Thyroid gland (tissue), 4 donors: Measurements from ENCODE around the gene PVALB. TPM values are rescaled to one million over a fixed set of nuclear protein-coding genes. Genes with fewer than 3 reads are reported as not detected.
A peak's percentile ranks its signal among the peaks of the same experiment; 100 is the strongest.

Experiments used
- DNase-seq, 2 donors: peaks; one replicate each; pipeline ENCODE4 v3.0.0-alpha.2; 2019
- H3K27ac ChIP-seq, 3 donors: fragments of 200-600 bp; sonication (generic); 1 replicate in 2 of 3; 2 replicates in 1 of 3; pipeline ENCODE4 v1.5.1; 2016 to 2019; ENCODE audit warnings: mild to moderate bottlenecking in 1 of 3, moderate library complexity in 1 of 3
- H3K27me3 ChIP-seq: fragments of 200-600 bp; sonication (generic); one replicate; pipeline ENCODE4 v1.5.1; 2019
- H3K36me3 ChIP-seq, 2 donors: fragments of 200-600 bp; sonication (generic); one replicate each; pipeline ENCODE4 v1.5.1; 2016 to 2019
- H3K4me1 ChIP-seq, 2 donors: fragments of 200-600 bp; sonication (generic); one replicate each; pipeline ENCODE4 v1.5.1; 2017 to 2019
- H3K4me3 ChIP-seq, 3 donors: fragments of 200-600 bp; sonication (generic); replicated peaks in 1 of 3; 1 replicate in 2 of 3; 2 replicates in 1 of 3; pipeline ENCODE4 v1.5.1; 2016; ENCODE audit warnings: mild to moderate bottlenecking in 1 of 3
- H3K9me3 ChIP-seq: fragments of 200-600 bp; sonication (generic); one replicate; pipeline ENCODE4 v1.5.1; 2017
- POLR2A ChIP-seq, 2 donors: fragments of 450-650 bp; IDR thresholded peaks; one replicate each; pipeline ENCODE4 v1.6.1; 2017; ENCODE audit warnings: antibody characterized with exemption in 2 of 2, mild to moderate bottlenecking in 2 of 2, moderate library complexity in 1 of 2
- WGBS, 2 donors: methylation state at CpG; one replicate each; pipeline ENCODE4 v1.1.5; 2017; 5-methylcytosine and 5-hydroxymethylcytosine counted together
- intact Hi-C: fragments of 100-400 bp; cut with DNase I; formaldehyde crosslinking; loops from one replicate; pipeline ENCODE4 v1.15.1; 2023
- total RNA-seq, 4 donors: library from RNA; depleted of rRNA; stranded (reverse); fragments of >200 nt; gene quantifications; one replicate each; pipeline ENCODE4 v1.2.3, GENCODE V29; 2016
- TF ChIP-seq, protein P1 (sequence below), 6 experiments: fragments of 200-600 bp in 3 of 6; fragments of 450-650 bp in 3 of 6; sonication (generic) in 3 of 6; IDR thresholded peaks; one replicate each; pipeline ENCODE4 v1.5.1; 2016 to 2019; ENCODE audit warnings: antibody characterized with exemption in 6 of 6, mild to moderate bottlenecking in 2 of 6, inconsistent platforms in 1 of 6, moderate library complexity in 1 of 6

The PVALB gene
- total RNA-seq, 4 donors from 2014 or later, result not detected

DNA sequence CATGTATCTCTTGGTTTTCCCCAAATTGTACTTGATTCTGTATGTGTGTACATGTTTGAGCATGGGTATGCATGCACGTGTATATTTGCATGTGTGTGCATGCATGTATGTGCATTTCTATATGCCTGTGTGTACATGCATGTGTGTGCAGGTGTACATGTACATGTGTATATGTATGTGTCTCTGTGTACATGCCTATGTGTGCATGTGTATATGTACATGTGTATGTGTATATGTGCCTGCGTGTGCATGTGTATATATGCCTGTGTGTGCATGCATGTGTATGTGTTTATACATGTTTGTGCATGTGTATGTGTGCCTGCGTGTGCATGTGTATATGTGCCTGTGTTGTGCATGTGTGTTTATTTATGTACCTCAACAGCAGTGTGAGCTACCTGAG is 38.6 kb upstream of the PVALB start:
- no peak overlapping the region for H3K27ac ChIP-seq
- TF ChIP-seq, protein P1, sequence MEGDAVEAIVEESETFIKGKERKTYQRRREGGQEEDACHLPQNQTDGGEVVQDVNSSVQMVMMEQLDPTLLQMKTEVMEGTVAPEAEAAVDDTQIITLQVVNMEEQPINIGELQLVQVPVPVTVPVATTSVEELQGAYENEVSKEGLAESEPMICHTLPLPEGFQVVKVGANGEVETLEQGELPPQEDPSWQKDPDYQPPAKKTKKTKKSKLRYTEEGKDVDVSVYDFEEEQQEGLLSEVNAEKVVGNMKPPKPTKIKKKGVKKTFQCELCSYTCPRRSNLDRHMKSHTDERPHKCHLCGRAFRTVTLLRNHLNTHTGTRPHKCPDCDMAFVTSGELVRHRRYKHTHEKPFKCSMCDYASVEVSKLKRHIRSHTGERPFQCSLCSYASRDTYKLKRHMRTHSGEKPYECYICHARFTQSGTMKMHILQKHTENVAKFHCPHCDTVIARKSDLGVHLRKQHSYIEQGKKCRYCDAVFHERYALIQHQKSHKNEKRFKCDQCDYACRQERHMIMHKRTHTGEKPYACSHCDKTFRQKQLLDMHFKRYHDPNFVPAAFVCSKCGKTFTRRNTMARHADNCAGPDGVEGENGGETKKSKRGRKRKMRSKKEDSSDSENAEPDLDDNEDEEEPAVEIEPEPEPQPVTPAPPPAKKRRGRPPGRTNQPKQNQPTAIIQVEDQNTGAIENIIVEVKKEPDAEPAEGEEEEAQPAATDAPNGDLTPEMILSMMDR (IDR thresholded peaks at IDR 0.05), result no peak
- no peak for TF ChIP-seq POLR2A (IDR thresholded peaks at IDR 0.05)
- no peaks in the 10 kb centered on the region for H3K9me3 ChIP-seq
- no peak overlapping the region for H3K4me3 ChIP-seq
- H3K27me3 ChIP-seq, result no peaks in the 10 kb centered on the region
- H3K4me1 ChIP-seq, result no peaks in the 10 kb centered on the region
- intact Hi-C loops, result loop anchor here (5.0 kb wide), 2 partner anchors 122 to 308 kb away; no protein-coding TSS in a partner anchor
- H3K36me3 ChIP-seq, result no peaks in the 10 kb centered on the region
- WGBS, 2 donors, result 85 to 94% methylated on average over 3 of the region's 3 CpGs
- DNase-seq, result no peak

DNA sequence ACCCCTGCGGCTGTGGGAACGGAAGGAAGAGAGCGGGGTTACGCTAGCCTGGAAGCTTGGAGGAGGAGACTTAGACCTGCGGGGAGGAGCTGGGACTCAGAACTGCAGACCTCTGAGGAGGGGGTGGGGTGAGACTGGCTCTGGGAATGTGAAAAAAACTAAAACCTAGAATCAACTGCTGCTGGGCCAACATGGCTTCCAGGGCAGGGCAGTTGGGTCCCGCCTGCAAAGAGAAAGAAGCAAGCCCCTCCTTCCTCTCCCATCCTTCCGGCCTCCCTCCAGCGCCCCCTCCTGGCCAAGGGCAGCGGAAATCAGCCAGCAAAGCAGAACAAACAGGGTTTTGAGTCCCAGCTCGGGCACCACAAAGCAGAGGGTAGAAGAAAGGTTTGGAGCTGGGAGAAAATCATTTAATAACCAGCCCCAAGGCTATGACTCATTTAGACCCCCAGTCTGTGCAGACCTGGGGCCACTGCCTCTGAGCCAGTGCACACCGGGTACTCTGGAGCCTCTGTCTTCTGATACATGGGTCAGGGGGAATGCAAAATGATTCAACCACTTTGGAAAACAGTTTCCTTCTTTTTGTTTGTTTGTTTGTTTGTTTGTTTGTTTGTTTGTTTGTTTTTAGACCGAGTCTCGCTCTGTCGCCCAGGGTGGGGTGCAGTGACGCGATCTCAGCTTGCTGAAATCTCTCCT is 36.7 kb upstream of the PVALB start:
- no peak overlapping the region for H3K4me3 ChIP-seq
- DNase-seq, result peak; percentile 26 to 46
- H3K27me3 ChIP-seq, result no peaks in the 10 kb centered on the region
- H3K27ac ChIP-seq, result no peak overlapping the region
- intact Hi-C loops, result no loop called here
- H3K4me1 ChIP-seq, result no peaks in the 10 kb centered on the region
- 58 to 60% methylated on average over 16 of the region's 16 CpGs for WGBS, 2 donors
- H3K36me3 ChIP-seq, result no peaks in the 10 kb centered on the region
- TF ChIP-seq POLR2A (IDR thresholded peaks at IDR 0.05), result no peak
- TF ChIP-seq, protein P1 (IDR thresholded peaks at IDR 0.05), result peak in 1 of 6 experiments; percentile 45
- H3K9me3 ChIP-seq, result no peaks in the 10 kb centered on the region

GRCh38 chr22:36852056-36852973 is 35.5 kb upstream of the PVALB start:
- TF ChIP-seq, protein P1 (IDR thresholded peaks at IDR 0.05), result no peak
- TF ChIP-seq POLR2A (IDR thresholded peaks at IDR 0.05), result no peak
- Histone ChIP-seq H3K27me3 (no peaks in the 10 kb centered on the region), H3K27ac (no peak overlapping the region), H3K9me3 (no peaks in the 10 kb centered on the region), H3K4me1 (no peaks in the 10 kb centered on the region), H3K4me3 (no peak overlapping the region), H3K36me3 (no peaks in the 10 kb centered on the region)
- no peak for DNase-seq
- 72 to 76% methylated on average over 7 of the region's 7 CpGs for WGBS, 2 donors
- intact Hi-C loops, result no loop called here

GRCh38 chr22:36850682-36851081 is 33.8 kb upstream of the PVALB start:
- TF ChIP-seq POLR2A (IDR thresholded peaks at IDR 0.05), result no peak
- 84 to 89% methylated on average over 10 of the region's 10 CpGs for WGBS, 2 donors
- Histone ChIP-seq H3K9me3 (no peaks in the 10 kb centered on the region), H3K27me3 (no peaks in the 10 kb centered on the region), H3K4me1 (no peaks in the 10 kb centered on the region), H3K36me3 (no peaks in the 10 kb centered on the region), H3K27ac (no peak overlapping the region), H3K4me3 (no peak overlapping the region)
- no peak for DNase-seq
- intact Hi-C loops, result no loop called here

DNA sequence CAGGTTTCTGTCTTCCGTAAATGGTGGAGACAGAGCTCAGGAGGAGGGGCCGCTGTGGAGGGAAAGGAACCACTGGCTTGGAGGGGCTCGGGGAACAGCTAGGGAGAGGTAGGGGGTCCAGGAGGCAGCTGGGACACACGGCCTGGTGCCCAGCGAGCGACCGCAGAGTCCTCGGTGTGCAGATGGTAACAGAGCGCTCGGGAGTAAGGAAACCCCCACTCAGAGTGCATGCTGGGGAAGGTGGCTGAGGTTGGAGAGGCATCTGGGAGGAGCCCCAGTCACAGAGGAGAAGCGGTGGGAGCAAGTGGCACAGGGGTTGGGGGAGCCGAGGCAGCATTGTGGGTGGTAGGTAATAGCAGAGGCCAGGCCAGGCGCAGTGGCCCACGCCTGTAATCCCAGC is 33.2 kb upstream of the PVALB start:
- Histone ChIP-seq H3K27ac (no peak overlapping the region), H3K27me3 (no peaks in the 10 kb centered on the region), H3K36me3 (no peaks in the 10 kb centered on the region), H3K4me3 (no peak overlapping the region), H3K9me3 (no peaks in the 10 kb centered on the region), H3K4me1 (no peaks in the 10 kb centered on the region)
- TF ChIP-seq, protein P1 (IDR thresholded peaks at IDR 0.05), result no peak
- no peak for TF ChIP-seq POLR2A (IDR thresholded peaks at IDR 0.05)
- DNase-seq, result no peak
- intact Hi-C loops, result no loop called here
- WGBS, 2 donors, result 73 to 79% methylated on average over 14 of the region's 14 CpGs
